GM21447 (cell line): ENCODE data around the gene TLCD3B.

Experiments used
- ATAC-seq: cut with Tn5 transposase; IDR thresholded peaks from one replicate; pipeline ENCODE4 v1.9.1; 2021; ENCODE audit not compliant: unreplicated experiment

TLCD3B gene

GRCh38 chr16:30030841-30031413, at the start of gene TLCD3B:
TLCD3B (minus strand) TSS chr16:30031271; CDS start chr16:30030527, 744 bp downstream.
- ATAC-seq: no peak

- no peak for ATAC-seq
Measured at GRCh38 chr16:30079480-30079879, 48.4 kb upstream of the TLCD3B start.

GRCh38 chr16:30078744-30079143, 47.7 kb upstream of the TLCD3B start:
- ATAC-seq: no peak

GRCh38 chr16:30077656-30078055, 46.6 kb upstream of the TLCD3B start:
- ATAC-seq: no peak

- peak; percentile 28 for ATAC-seq
Measured at GRCh38 chr16:30076276-30076791, 45.3 kb upstream of the TLCD3B start.

- ATAC-seq: peak; percentile 73
Measured at GRCh38 chr16:30075503-30076275, 44.6 kb upstream of the TLCD3B start, which contains the start of gene PPP4C. PPP4C (plus strand) TSS chr16:30075994; CDS start chr16:30076378, 384 bp downstream.

GRCh38 chr16:30070490-30070889, 39.4 kb upstream of the TLCD3B start:
- ATAC-seq: no peak

GRCh38 chr16:30069611-30070462, 38.8 kb upstream of the TLCD3B start:
- ATAC-seq: no peak

GRCh38 chr16:30068750-30069610, 37.9 kb upstream of the TLCD3B start:
- no peak for ATAC-seq

GRCh38 chr16:30068333-30068732, 37.3 kb upstream of the TLCD3B start:
- ATAC-seq: no peak

GRCh38 chr16:30067584-30067916, 36.5 kb upstream of the TLCD3B start:
- no peak for ATAC-seq

- ATAC-seq: no peak
Measured at GRCh38 chr16:30066761-30067583, 35.9 kb upstream of the TLCD3B start.

GRCh38 chr16:30065943-30066760, 35.1 kb upstream of the TLCD3B start:
- ATAC-seq: no peak

- ATAC-seq: peak; percentile 71
Measured at GRCh38 chr16:30065102-30065942, 34.3 kb upstream of the TLCD3B start, which contains the start of gene ALDOA. ALDOA (plus strand) TSS chr16:30065760; CDS start chr16:30066898, 1,138 bp downstream.

GRCh38 chr16:30064729-30065101, 33.6 kb upstream of the TLCD3B start:
- ATAC-seq: no peak

GRCh38 chr16:30063893-30064728, 33.0 kb upstream of the TLCD3B start:
- ATAC-seq: peak; percentile 46
